Right kidney (tissue), 9 donors: Measurements from ENCODE around the gene HMGCR.
"Not testable (repeated sequence)": the region's sequence is repeated elsewhere in the genome, so short reads cannot be mapped to it uniquely, and the experiment has no call there.

Experiments
- DNase-seq: peaks from one replicate; pipeline ENCODE4 v3.0.0-alpha.2; 2016
- long read RNA-seq, 8 donors: transcript quantifications; one replicate each; lab custom pipeline, GENCODE V29; 2026

HMGCR gene
- long read RNA-seq, donor 1, full-length matches to known transcripts = 14 of 24 reads
- long read RNA-seq, donor 1, partial matches to known transcripts = 10 of 24 reads
- long read RNA-seq, donor 1, other reads (novel, unspliced or antisense) = 0 of 24 reads
- long read RNA-seq, donor 2, full-length matches to known transcripts = 2 of 15 reads
- long read RNA-seq, donor 2, partial matches to known transcripts = 13 of 15 reads
- long read RNA-seq, donor 2, other reads (novel, unspliced or antisense) = 0 of 15 reads
- long read RNA-seq, donor 3, partial matches to known transcripts = 0 of 1 reads
- long read RNA-seq, donor 3, other reads (novel, unspliced or antisense) = 0 of 1 reads
- long read RNA-seq, donor 4, full-length matches to known transcripts = 13 of 32 reads
- long read RNA-seq, donor 4, partial matches to known transcripts = 19 of 32 reads
- long read RNA-seq, donor 4, other reads (novel, unspliced or antisense) = 0 of 32 reads
- long read RNA-seq, donor 5, full-length matches to known transcripts = 16 of 16 reads
- long read RNA-seq, donor 5, partial matches to known transcripts = 0 of 16 reads
- long read RNA-seq, donor 5, other reads (novel, unspliced or antisense) = 0 of 16 reads
- long read RNA-seq, donor 6, full-length matches to known transcripts = 10 of 10 reads
- long read RNA-seq, donor 6, partial matches to known transcripts = 0 of 10 reads
- long read RNA-seq, donor 6, other reads (novel, unspliced or antisense) = 0 of 10 reads
- long read RNA-seq, donor 7, full-length matches to known transcripts = 11 of 16 reads
- long read RNA-seq, donor 7, partial matches to known transcripts = 5 of 16 reads
- long read RNA-seq, donor 7, other reads (novel, unspliced or antisense) = 0 of 16 reads
- long read RNA-seq, donor 8, full-length matches to known transcripts = 11 of 11 reads
- long read RNA-seq, donor 8, partial matches to known transcripts = 0 of 11 reads
- long read RNA-seq, donor 8, other reads (novel, unspliced or antisense) = 0 of 11 reads

GRCh38 chr5:75336615-75337336, at the start of gene HMGCR:
Gene HMGCR, plus strand, starts transcription at chr5:75337220. Its CDS starts 5,386 bp downstream, at chr5:75342606.
- DNase-seq = peak; percentile 94

- not testable (repeated sequence) for DNase-seq
Observed at GRCh38 chr5:75291844-75292243, 45.2 kb upstream of the HMGCR start.

- DNase-seq = no peak
Observed at GRCh38 chr5:75300084-75300483, 36.9 kb upstream of the HMGCR start.

GRCh38 chr5:75303419-75303818, 33.6 kb upstream of the HMGCR start:
- no peak for DNase-seq

- not testable (repeated sequence) for DNase-seq
Observed at GRCh38 chr5:75304486-75304885, 32.5 kb upstream of the HMGCR start.

DNA sequence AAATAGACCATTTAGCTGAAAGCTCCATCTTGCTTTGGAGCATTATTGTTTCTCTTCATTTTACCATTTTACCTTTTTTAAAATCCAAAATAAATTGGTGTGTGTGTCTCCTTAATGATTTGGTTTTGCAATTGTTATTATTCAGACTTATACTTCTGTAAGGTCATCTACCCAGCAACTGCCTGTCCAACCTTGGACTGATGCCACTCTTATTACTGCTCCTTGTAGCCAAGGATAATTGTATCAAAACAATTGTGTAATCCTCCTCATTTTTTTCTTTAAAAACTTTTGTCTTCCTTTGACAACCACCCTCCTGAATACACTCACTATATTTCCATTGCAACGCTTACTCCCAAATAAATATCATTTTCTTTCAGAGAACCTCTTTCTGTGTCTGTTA, 30.3 kb upstream of the HMGCR start:
- DNase-seq = no peak

GRCh38 chr5:75310212-75310611, 26.8 kb upstream of the HMGCR start:
- DNase-seq = no peak

GRCh38 chr5:75319148-75319547, 17.9 kb upstream of the HMGCR start:
- DNase-seq = not testable (repeated sequence)

DNA sequence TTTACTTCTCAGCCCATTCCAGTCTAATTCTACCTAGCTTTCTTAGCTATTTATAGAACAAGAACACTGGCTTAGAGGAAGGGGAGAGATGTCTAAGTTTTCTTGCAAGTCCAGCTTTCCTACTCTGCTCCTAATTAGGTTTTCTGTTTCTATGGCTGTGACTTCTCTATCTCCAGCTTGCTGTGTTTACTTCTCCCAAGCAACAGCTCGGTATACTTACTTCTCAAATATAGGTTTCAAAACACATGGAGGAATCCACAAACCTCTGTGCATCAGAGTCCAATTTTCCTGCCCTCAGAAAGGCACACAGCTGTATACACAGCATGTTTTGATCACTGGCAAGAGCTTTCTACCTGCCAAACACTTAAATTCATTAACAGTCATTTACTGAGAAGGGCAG, 17.4 kb upstream of the HMGCR start:
- no peak for DNase-seq

- DNase-seq = no peak
Observed at GRCh38 chr5:75320371-75320770, 16.6 kb upstream of the HMGCR start.

DNA sequence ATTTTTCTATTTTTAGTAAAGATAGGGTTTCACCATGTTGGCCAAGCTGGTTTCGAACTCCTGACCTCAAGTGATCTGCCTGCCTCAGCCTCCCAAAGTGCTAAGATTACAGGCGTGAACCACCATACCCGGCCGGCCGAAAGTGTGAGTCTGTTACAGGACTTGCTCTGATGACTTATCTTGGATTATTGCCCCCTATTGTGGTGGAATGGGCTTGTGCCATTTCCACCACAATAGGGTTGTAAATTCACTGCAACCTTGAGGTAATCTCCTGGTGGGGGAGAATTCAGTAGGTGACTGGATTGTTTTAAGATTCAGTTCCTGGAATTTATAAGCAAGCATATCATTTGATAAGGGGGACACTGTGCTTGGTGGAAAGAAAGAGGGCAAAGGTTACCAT, 15.0 kb upstream of the HMGCR start:
- no peak for DNase-seq

GRCh38 chr5:75324791-75325190, 12.2 kb upstream of the HMGCR start:
- no peak for DNase-seq

DNA sequence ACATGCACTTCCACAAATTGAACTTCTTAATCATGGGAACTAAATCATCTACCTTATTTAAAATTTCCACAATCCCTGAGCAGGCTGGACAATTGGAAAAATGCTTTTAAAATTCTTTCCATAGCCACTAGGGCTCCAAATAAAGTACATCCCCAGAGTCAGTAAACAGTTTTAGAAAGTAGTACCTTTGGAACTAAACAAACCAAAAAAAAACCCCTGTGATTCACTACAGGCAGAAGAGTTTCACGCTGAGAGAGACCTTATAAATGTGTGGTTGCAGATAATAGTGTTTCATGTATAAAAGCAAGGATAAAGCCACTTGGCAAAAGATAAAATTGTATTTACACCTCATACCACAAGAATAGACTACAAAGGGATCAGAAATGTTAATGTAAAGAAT, 11.8 kb upstream of the HMGCR start:
- no peak for DNase-seq

GRCh38 chr5:75330404-75330803, 6.6 kb upstream of the HMGCR start:
- no peak for DNase-seq

DNA sequence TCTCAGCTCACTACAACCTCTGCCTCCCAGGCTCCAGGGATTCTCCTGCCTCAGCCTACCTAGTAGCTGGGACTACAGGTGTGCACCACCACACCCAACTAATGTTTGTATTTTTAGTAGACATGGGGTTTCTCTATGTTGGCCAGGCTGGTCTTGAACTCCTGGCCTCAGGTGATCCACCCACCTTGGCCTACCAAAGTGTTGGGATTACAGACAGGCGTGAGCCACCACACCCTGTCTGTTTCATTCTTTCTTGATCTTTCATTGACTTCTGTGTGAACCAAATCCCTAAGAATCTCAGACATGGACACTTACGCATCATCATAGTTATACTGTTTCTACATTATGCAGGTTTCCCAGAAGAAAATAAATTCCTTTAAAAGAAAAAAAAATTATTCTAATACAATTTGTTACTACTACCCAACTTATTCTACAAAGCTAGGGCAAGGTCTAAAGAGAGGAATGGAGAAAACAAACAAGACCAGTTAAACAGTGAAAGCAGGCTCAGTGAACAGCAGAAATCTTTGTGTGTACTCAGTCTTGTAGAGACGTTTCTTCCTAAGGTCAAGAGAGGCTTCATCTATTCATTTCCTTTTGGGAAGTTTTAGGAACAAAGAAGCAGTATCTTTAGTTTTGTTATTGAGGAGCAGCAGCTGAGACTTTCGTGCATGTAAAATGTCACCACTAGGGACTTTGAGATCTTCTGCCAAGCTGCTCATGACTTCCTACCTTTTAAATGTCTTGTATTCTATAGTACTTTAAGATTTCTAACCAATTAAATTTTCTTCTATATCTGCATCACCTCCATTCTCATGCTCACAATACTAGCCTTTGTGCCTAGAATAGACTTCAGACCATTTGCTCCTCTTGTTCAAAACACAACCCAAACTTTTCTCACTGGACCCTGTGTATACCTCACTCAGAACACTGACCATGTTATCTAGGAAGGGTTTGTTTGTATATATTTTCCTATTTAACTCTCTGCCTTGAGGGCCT, 5.6 kb upstream of the HMGCR start:
- no peak for DNase-seq

- DNase-seq = not testable (repeated sequence)
Observed at GRCh38 chr5:75333759-75334158, 3.3 kb upstream of the HMGCR start.

DNA sequence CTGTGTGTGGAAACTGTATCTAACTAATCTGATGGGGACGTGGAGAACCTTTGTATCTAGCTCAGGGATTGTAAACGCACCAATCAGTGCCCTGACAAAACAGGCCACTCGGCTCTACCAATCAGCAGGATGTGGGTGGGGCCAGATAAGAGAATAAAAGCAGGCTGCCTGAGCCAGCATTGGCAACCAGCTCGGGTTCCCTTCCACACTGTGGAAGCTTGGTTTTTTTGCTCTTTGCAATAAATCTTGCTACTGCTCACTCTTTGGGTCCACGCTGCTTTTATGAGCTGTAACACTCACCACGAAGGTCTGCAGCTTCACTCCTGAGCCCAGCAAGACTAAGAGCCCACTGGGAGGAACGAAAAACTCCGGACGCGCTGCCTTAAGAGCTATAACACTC, 2.6 kb upstream of the HMGCR start:
- DNase-seq = not testable (repeated sequence)

GRCh38 chr5:75335486-75335885, 1.5 kb upstream of the HMGCR start:
- no peak for DNase-seq

- no peak for DNase-seq
Observed at GRCh38 chr5:75335952-75336614, 937 bp upstream of the HMGCR start.

DNA sequence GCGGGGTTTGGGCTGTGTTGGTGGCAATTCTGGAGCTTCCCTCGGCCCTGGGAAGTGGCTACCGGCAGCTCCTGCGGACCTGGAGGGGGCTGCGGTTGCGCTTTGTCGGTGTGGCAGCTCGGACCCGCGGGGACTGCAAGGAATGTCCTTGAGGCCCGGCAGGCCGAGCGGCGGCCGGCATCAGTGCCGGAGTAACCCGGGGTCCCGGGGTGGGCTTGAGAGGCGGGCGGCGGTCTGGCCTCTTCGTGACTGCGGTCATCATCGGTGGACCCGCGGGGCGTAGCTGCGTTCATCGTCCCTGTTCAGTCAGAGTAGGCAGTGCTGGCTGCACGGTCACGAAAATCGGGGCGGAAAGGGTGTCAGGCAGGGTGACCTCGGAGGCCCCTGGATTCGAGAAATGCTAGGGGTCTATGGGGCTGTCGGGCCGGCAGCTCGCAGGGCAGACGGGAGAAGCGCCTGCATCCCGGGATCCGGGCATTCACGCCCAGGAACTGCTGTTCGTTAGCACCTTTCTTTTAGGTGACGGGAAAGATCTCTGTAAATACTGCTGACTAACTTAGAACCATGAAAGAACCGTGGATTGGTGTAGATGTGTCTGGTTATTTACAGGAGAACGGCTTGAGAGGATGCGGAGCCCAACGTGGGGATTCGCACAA, 474 bp downstream of the HMGCR start:
- peak; percentile 84 for DNase-seq
